DOHH2 (cell line): ENCODE results near the gene AP5Z1.

Experiments
- H3F3A ChIP-seq: fragments of 200-600 bp; sonication (generic), shearing (Covaris generic); 2 replicates; pipeline ENCODE4 v1.6.0; 2016; ENCODE audit warnings: antibody characterized with exemption, mild to moderate bottlenecking; ENCODE audit not compliant: control insufficient read depth, insufficient read depth
- H3K27ac ChIP-seq: fragments of 200-600 bp; sonication (generic); 2 replicates; pipeline ENCODE4 v1.5.1; 2014; ENCODE audit warnings: low read depth, mild to moderate bottlenecking, low read length, moderate library complexity
- H3K27me3 ChIP-seq: fragments of 200-600 bp; sonication (generic); 2 replicates; pipeline ENCODE4 v1.6.1; 2014; ENCODE audit warnings: mild to moderate bottlenecking, low read length, mixed read lengths; ENCODE audit not compliant: control insufficient read depth
- H3K36me3 ChIP-seq: fragments of 200-600 bp; sonication (generic); 2 replicates; pipeline ENCODE4 v1.6.1; 2014; ENCODE audit warnings: mild to moderate bottlenecking, low read length, moderate library complexity, mixed read lengths; ENCODE audit not compliant: control insufficient read depth
- H3K4me1 ChIP-seq: fragments of 200-600 bp; sonication (generic); 2 replicates; pipeline ENCODE4 v1.6.1; 2014; ENCODE audit warnings: mild to moderate bottlenecking, low read length, mixed read lengths; ENCODE audit not compliant: control insufficient read depth
- H3K4me2 ChIP-seq: fragments of 200-600 bp; sonication (generic); 2 replicates; pipeline ENCODE4 v1.6.0; 2014; ENCODE audit warnings: mild to moderate bottlenecking, low read length, moderate library complexity
- H3K4me3 ChIP-seq: fragments of 200-600 bp; sonication (generic); 2 replicates; pipeline ENCODE4 v1.5.1; 2014; ENCODE audit warnings: mild to moderate bottlenecking, low read length, mixed read lengths
- H3K79me2 ChIP-seq: fragments of 200-600 bp; sonication (generic); 2 replicates; pipeline ENCODE4 v1.6.1; 2014; ENCODE audit warnings: mild to moderate bottlenecking, low read length, mixed read lengths; ENCODE audit not compliant: control insufficient read depth
- H3K9me2 ChIP-seq: fragments of 200-600 bp; sonication (generic); replicated peaks from 2 replicates; pipeline ENCODE4 v1.6.1; 2014; ENCODE audit warnings: mild to moderate bottlenecking, low read length, mixed read lengths; ENCODE audit not compliant: control insufficient read depth
- H3K9me3 ChIP-seq: fragments of 200-600 bp; sonication (generic); 2 replicates; pipeline ENCODE4 v1.6.1; 2014; ENCODE audit warnings: antibody characterized with exemption, low read length, mixed read lengths; ENCODE audit not compliant: control insufficient read depth, insufficient read depth
- H4K20me1 ChIP-seq: fragments of 200-600 bp; sonication (generic); 2 replicates; pipeline ENCODE4 v1.6.0; 2014; ENCODE audit warnings: low read depth, mild to moderate bottlenecking, antibody characterized with exemption, low read length, moderate library complexity; ENCODE audit not compliant: control insufficient read depth, insufficient read depth
- CTCF ChIP-seq: fragments of 200-600 bp; sonication (generic); IDR thresholded peaks from one replicate; pipeline ENCODE4 v1.5.1; 2014; ENCODE audit warnings: antibody characterized with exemption, mild to moderate bottlenecking, low read depth, low read length; ENCODE audit not compliant: poor library complexity, severe bottlenecking
- EZH2phosphoT487 ChIP-seq: fragments of 200-600 bp; sonication (generic); IDR thresholded peaks from 2 replicates; pipeline ENCODE4 v1.6.1; 2017; ENCODE audit warnings: borderline replicate concordance, mild to moderate bottlenecking, antibody characterized with exemption, low read length, moderate library complexity, mixed read lengths

The AP5Z1 gene

DNA sequence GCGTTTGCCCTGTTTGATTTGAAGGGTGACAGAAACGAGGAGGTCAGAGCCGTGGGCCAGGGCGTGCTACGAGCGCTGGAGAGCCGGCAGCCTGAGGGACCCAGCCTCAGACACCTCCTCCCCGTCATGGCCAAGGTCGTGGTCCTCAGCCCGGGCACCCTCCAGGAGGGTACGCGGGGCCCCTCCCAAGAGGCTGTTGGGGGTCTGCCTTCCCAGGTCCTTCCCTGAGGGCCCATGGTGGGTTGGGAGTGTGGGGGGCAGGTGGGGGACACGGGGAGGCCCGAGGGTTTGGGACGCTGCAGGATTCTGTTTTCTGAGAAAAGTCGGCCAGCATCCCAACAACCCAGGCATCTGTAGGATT lies 7.8 kb downstream of the AP5Z1 start:
- Histone ChIP-seq H3K9me3 (no peaks in the 10 kb centered on the region), H3F3A (no peaks in the 10 kb centered on the region; the same call in 1 of the 2 replicates), H3K79me2 (peaks cover 12% of the 10 kb centered on the region), H3K27me3 (no peaks in the 10 kb centered on the region), H3K36me3 (peaks cover 64% of the 10 kb centered on the region), H3K4me3 (no peak overlapping the region), H3K4me1 (no peaks in the 10 kb centered on the region), H4K20me1 (no peaks in the 10 kb centered on the region; the same call in 1 of the 2 replicates), H3K9me2 (no peaks in the 10 kb centered on the region), H3K4me2 (no peak overlapping the region), H3K27ac (no peak overlapping the region)
- TF ChIP-seq CTCF (no peak), EZH2phosphoT487 (no peak)

DNA sequence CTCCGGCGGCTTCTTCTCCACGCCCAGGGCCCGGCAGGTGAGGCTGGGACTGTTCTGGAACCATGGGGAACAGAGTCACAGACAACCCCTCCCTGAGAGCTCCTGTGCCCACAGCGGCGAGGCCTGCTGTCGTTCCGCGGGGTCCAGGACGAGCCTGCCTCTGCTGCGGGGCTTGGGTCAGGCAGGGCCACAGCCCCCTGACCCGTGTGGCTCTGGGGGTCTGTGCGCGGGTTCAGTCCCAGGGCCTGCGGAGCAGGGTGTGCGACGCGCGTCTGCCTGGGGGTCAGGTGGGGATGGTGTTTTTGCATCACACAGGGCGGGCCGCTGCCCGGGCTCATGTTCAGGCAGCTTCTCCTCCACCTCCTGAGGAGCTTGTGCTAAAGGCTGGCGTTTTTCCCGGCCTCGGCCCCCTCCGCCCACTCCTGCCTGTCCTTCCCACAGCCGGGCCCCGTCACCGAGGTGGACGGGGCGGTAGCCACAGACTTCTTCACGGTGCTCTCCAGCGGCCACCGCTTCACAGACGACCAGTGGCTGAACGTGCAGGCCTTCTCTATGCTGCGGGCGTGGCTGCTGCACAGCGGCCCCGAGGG lies 8.4 kb downstream of the AP5Z1 start:
- no peaks in the 10 kb centered on the region for H4K20me1 ChIP-seq
- H3F3A ChIP-seq: no peaks in the 10 kb centered on the region; the same call in 1 of the 2 replicates
- no peaks in the 10 kb centered on the region for H3K27me3 ChIP-seq
- peaks cover 10% of the 10 kb centered on the region for H3K79me2 ChIP-seq
- no peaks in the 10 kb centered on the region for H3K4me1 ChIP-seq
- no peak overlapping the region for H3K27ac ChIP-seq
- no peaks in the 10 kb centered on the region for H3K9me3 ChIP-seq
- H3K36me3 ChIP-seq: peaks cover 69% of the 10 kb centered on the region
- H3K4me2 ChIP-seq: no peak overlapping the region
- TF ChIP-seq EZH2phosphoT487: no peak
- no peaks in the 10 kb centered on the region for H3K9me2 ChIP-seq
- H3K4me3 ChIP-seq: no peak overlapping the region

DNA sequence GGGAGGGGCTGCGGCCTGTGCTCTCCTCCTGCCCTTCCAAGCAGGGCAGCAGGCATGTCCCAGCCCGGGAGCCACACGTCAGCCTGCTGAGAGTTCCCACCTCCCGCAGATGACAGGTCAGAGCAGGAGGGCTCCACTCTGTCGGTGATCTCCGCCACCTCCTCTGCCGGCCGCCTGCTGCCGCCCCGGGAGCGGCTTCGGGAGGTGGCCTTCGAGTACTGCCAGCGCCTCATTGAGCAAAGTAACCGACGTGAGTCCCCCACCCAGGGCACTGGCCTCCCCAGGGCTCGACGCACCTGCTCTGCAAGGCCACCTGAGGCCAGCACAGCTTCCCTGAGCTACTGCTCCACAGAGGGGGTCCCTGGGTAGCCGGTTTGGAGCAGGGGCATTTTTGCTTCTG lies 9.4 kb downstream of the AP5Z1 start:
- Histone ChIP-seq H3K9me3 (no peaks in the 10 kb centered on the region), H3K4me1 (no peaks in the 10 kb centered on the region), H3F3A (no peaks in the 10 kb centered on the region), H3K79me2 (peaks cover 8% of the 10 kb centered on the region), H3K27ac (no peak overlapping the region), H3K27me3 (no peaks in the 10 kb centered on the region), H4K20me1 (no peaks in the 10 kb centered on the region), H3K36me3 (peaks cover 76% of the 10 kb centered on the region), H3K4me2 (no peak overlapping the region), H3K9me2 (no peaks in the 10 kb centered on the region), H3K4me3 (no peak overlapping the region)
- TF ChIP-seq CTCF: no peak
- TF ChIP-seq EZH2phosphoT487: no peak

GRCh38 chr7:4785371-4785770 lies 9.9 kb downstream of the AP5Z1 start:
- Histone ChIP-seq H3F3A (no peaks in the 10 kb centered on the region), H3K36me3 (peaks cover 76% of the 10 kb centered on the region), H3K27ac (no peak overlapping the region), H4K20me1 (no peaks in the 10 kb centered on the region), H3K79me2 (0 out of 2 replicates have a peak, but pooled peaks cover 4% of the 10 kb centered on the region), H3K4me1 (no peaks in the 10 kb centered on the region), H3K4me3 (no peak overlapping the region), H3K9me3 (no peaks in the 10 kb centered on the region), H3K27me3 (no peaks in the 10 kb centered on the region), H3K4me2 (no peak overlapping the region), H3K9me2 (no peaks in the 10 kb centered on the region)
- TF ChIP-seq CTCF: no peak
- TF ChIP-seq EZH2phosphoT487: no peak
